Natural killer cell (primary cell): ENCODE data around the gene NFS1. TPM values are rescaled to one million over a fixed set of nuclear protein-coding genes. Genes with fewer than 3 reads are reported as not detected.
"Not testable (repeated sequence)": the region's sequence is repeated elsewhere in the genome, so short reads cannot be mapped to it uniquely, and the experiment has no call there.

ENCODE experiments used
- ATAC-seq, 3 donors: fragments of 150-1000 bp in 2 of 3; fragments of 200-7000 bp in 1 of 3; cut with Tn5 transposase; 1 replicate in 1 of 3; 2 replicates in 2 of 3; pipeline ENCODE4 v1.10.0; 2021; ENCODE audit warnings: mild to moderate bottlenecking in 2 of 3, moderate library complexity in 2 of 3
- DNase-seq, 2 donors: peaks; one replicate each; pipeline versions ENCODE4 v3.0.0 to v3.0.0-alpha.2; 2013 to 2021; ENCODE audit warnings: mixed read lengths in 1 of 2
- H3K27ac ChIP-seq: one replicate; pipeline ENCODE4 v1.5.1; 2013; ENCODE audit warnings: mild to moderate bottlenecking, low read length
- H3K27me3 ChIP-seq: one replicate; pipeline ENCODE4 v1.6.1; 2013; ENCODE audit warnings: low read length; ENCODE audit not compliant: control insufficient read depth, insufficient read depth
- H3K36me3 ChIP-seq: one replicate; pipeline ENCODE4 v1.6.1; 2013; ENCODE audit warnings: low read length; ENCODE audit not compliant: control insufficient read depth, insufficient read depth
- H3K4me1 ChIP-seq: one replicate; pipeline ENCODE4 v1.6.1; 2013; ENCODE audit warnings: low read length; ENCODE audit not compliant: control insufficient read depth, insufficient read depth
- H3K4me3 ChIP-seq: one replicate; pipeline ENCODE4 v1.5.1; 2013; ENCODE audit warnings: low read length
- H3K9me3 ChIP-seq: one replicate; pipeline ENCODE4 v1.6.1; 2013; ENCODE audit warnings: low read length; ENCODE audit not compliant: control insufficient read depth, insufficient read depth
- H3K27ac Mint-ChIP-seq, 2 donors: one replicate each; pipeline ENCODE4 v1.8.0; 2022; ENCODE audit warnings: mild to moderate bottlenecking in 2 of 2, mixed read lengths in 2 of 2, moderate library complexity in 1 of 2
- H3K27me3 Mint-ChIP-seq, 2 donors: one replicate each; pipeline ENCODE4 v1.8.0; 2022; ENCODE audit warnings: low read depth in 2 of 2, mixed read lengths in 2 of 2
- H3K36me3 Mint-ChIP-seq: one replicate; pipeline ENCODE4 v1.8.0; 2022; ENCODE audit warnings: mixed read lengths
- H3K4me1 Mint-ChIP-seq, 2 donors: one replicate each; pipeline ENCODE4 v1.8.0; 2022; ENCODE audit warnings: mixed read lengths in 2 of 2
- H3K4me3 Mint-ChIP-seq: one replicate; pipeline ENCODE4 v1.8.0; 2022; ENCODE audit warnings: mild to moderate bottlenecking, moderate library complexity, mixed read lengths
- H3K9me3 Mint-ChIP-seq, 2 donors: one replicate each; pipeline ENCODE4 v1.8.0; 2022; ENCODE audit warnings: mixed read lengths in 2 of 2
- CTCF ChIP-seq: fragments of 200-600 bp; IDR thresholded peaks from one replicate; pipeline ENCODE4 v1.8.0; 2022; ENCODE audit warnings: antibody characterized with exemption
- WGBS: methylation state at CpG from one replicate; pipeline ENCODE4 v1.1.7; 2013; ENCODE audit warnings: missing lambda C conversion rate; ENCODE audit not compliant: insufficient coverage; 5-methylcytosine and 5-hydroxymethylcytosine counted together
- intact Hi-C: fragments of 100-400 bp; cut with micrococcal nuclease; formaldehyde crosslinking; loops from one replicate; pipeline ENCODE4 v1.14.2; 2022
- total RNA-seq, 4 donors: library from RNA; stranded (reverse); fragments of 120-200 nt in 1 of 4; gene quantifications; one replicate each; pipeline versions ENCODE4 v1.2.3 to v1.2.4, GENCODE V29; 2013 to 2022

NFS1 gene
- total RNA-seq, 3 donors from 2014 or later (not counting 1 experiment from before 2014, with no cell fraction given) = 11.3 to 20.8 (median 16.0) TPM

- 71% methylated on average over 1 of the region's 1 CpG for WGBS
- H3K4me1 Mint-ChIP-seq = peaks cover 38 to 46% of the 10 kb centered on the region in 2 donors
- peaks cover 35% of the 10 kb centered on the region for H3K36me3 Mint-ChIP-seq
- intact Hi-C loops = loop anchor here (5.0 to 10.0 kb wide), 3 partner anchors 34 to 244 kb away; partner anchors contain the start of gene RBM39
- Histone ChIP-seq H3K27me3 (no peaks in the 10 kb centered on the region), H3K4me3 (no peak overlapping the region), H3K4me1 (peaks cover 6% of the 10 kb centered on the region), H3K9me3 (no peaks in the 10 kb centered on the region), H3K27ac (no peak overlapping the region), H3K36me3 (peaks cover 95% of the 10 kb centered on the region)
- H3K27me3 Mint-ChIP-seq = no peaks in the 10 kb centered on the region
- no peak for TF ChIP-seq CTCF
- H3K9me3 Mint-ChIP-seq = no peaks in the 10 kb centered on the region
- H3K4me3 Mint-ChIP-seq = no peak overlapping the region
- ATAC-seq (no peak), DNase-seq (no peak)
- peak overlapping the region; percentile 70 to 84 for H3K27ac Mint-ChIP-seq
These were observed 9.3 kb upstream of the NFS1 start for GRCh38 chr20:35708502-35708901.

- H3K27ac ChIP-seq, H3K4me1 ChIP-seq, DNase-seq, H3K9me3 Mint-ChIP-seq, H3K4me3 ChIP-seq, H3K9me3 ChIP-seq, H3K27me3 ChIP-seq, ATAC-seq, H3K27me3 Mint-ChIP-seq, H3K4me3 Mint-ChIP-seq: not testable (repeated sequence)
- H3K27ac Mint-ChIP-seq = peak overlapping the region in 1 of 2 donors; percentile 38
- peaks cover 97% of the 10 kb centered on the region for H3K36me3 ChIP-seq
- WGBS = 97% methylated on average over 8 of the region's 17 CpGs
- H3K4me1 Mint-ChIP-seq = peaks cover 43 to 48% of the 10 kb centered on the region in 2 donors
- intact Hi-C loops = loop anchor here (1.0 to 10.0 kb wide), 4 partner anchors 9 to 242 kb away; partner anchors contain the start of gene RBM39
- peaks cover 37% of the 10 kb centered on the region for H3K36me3 Mint-ChIP-seq
These were observed 7.7 kb upstream of the NFS1 start for GRCh38 chr20:35706591-35707529.

- Mint-ChIP-seq H3K36me3 (peaks cover 28% of the 10 kb centered on the region), H3K27ac (peak overlapping the region in 1 of 2 donors; percentile 38), H3K4me1 (peaks cover 33 to 39% of the 10 kb centered on the region in 2 donors)
- H3K27me3 Mint-ChIP-seq, H3K27me3 ChIP-seq, ATAC-seq, H3K9me3 ChIP-seq, DNase-seq, H3K4me3 Mint-ChIP-seq, H3K27ac ChIP-seq, H3K4me3 ChIP-seq, H3K9me3 Mint-ChIP-seq, H3K4me1 ChIP-seq: not testable (repeated sequence)
- H3K36me3 ChIP-seq = peaks cover 93% of the 10 kb centered on the region
- 97% methylated on average over 11 of the region's 11 CpGs for WGBS
- intact Hi-C loops = loop anchor here (5.0 to 10.0 kb wide), 3 partner anchors 36 to 241 kb away; partner anchors contain the start of gene RBM39
These were observed 6.7 kb upstream of the NFS1 start for GRCh38 chr20:35705894-35706293.

GRCh38 chr20:35704514-35705261 lies 5.5 kb upstream of the NFS1 start:
- Histone ChIP-seq H3K4me1 (no peaks in the 10 kb centered on the region), H3K9me3 (no peaks in the 10 kb centered on the region), H3K27me3 (no peaks in the 10 kb centered on the region), H3K36me3 (peaks cover 81% of the 10 kb centered on the region), H3K4me3 (no peak overlapping the region), H3K27ac (no peak overlapping the region)
- Mint-ChIP-seq H3K4me3 (no peak overlapping the region), H3K9me3 (no peaks in the 10 kb centered on the region), H3K4me1 (peaks cover 35 to 39% of the 10 kb centered on the region in 2 donors), H3K27ac (peak overlapping the region in 1 of 2 donors; percentile 96), H3K27me3 (no peaks in the 10 kb centered on the region), H3K36me3 (peaks cover 21% of the 10 kb centered on the region)
- no peak for DNase-seq
- ATAC-seq = no peak
- 89% methylated on average over 3 of the region's 5 CpGs for WGBS
- no peak for TF ChIP-seq CTCF
- intact Hi-C loops = loop anchor here (5.0 to 10.0 kb wide), 3 partner anchors 38 to 240 kb away; partner anchors contain the start of gene RBM39
